ENCODE data around the gene PPP1R2.

Gene PPP1R2

GRCh38 chr3:195563317-195563716 lies 20.2 kb upstream of the PPP1R2 start:
- no peak for DNase-seq

- no peak for DNase-seq
Measured at GRCh38 chr3:195559723-195560409, 16.7 kb upstream of the PPP1R2 start.

GRCh38 chr3:195558602-195559001 lies 15.5 kb upstream of the PPP1R2 start:
- no peak for DNase-seq

- DNase-seq: no peak
Measured at GRCh38 chr3:195557322-195557721, 14.2 kb upstream of the PPP1R2 start.

- DNase-seq: no peak
Measured at GRCh38 chr3:195556390-195556789, 13.3 kb upstream of the PPP1R2 start.

GRCh38 chr3:195555110-195555509 lies 12.0 kb upstream of the PPP1R2 start:
- no peak for DNase-seq

GRCh38 chr3:195554458-195554857 lies 11.3 kb upstream of the PPP1R2 start:
- DNase-seq: no peak

GRCh38 chr3:195553268-195553667 lies 10.1 kb upstream of the PPP1R2 start:
- DNase-seq: no peak

GRCh38 chr3:195551381-195551978 lies 8.4 kb upstream of the PPP1R2 start:
- DNase-seq: no peak

- no peak for DNase-seq
Measured at GRCh38 chr3:195550723-195551122, 7.6 kb upstream of the PPP1R2 start.

- no peak for DNase-seq
Measured at GRCh38 chr3:195549931-195550519, 6.9 kb upstream of the PPP1R2 start.

GRCh38 chr3:195548987-195549386 lies 5.9 kb upstream of the PPP1R2 start:
- no peak for DNase-seq

GRCh38 chr3:195548501-195548900 lies 5.4 kb upstream of the PPP1R2 start:
- DNase-seq: no peak

- DNase-seq: no peak
Measured at GRCh38 chr3:195548006-195548405, 4.9 kb upstream of the PPP1R2 start.

GRCh38 chr3:195546130-195546560 lies 3.0 kb upstream of the PPP1R2 start:
- no peak for DNase-seq

GRCh38 chr3:195544634-195545033 lies 1.5 kb upstream of the PPP1R2 start:
- no peak for DNase-seq

GRCh38 chr3:195544230-195544536 lies 1.1 kb upstream of the PPP1R2 start:
- no peak for DNase-seq

GRCh38 chr3:195543500-195544229 lies 540 bp upstream of the PPP1R2 start:
- DNase-seq: no peak

GRCh38 chr3:195542316-195542697 lies 818 bp downstream of the PPP1R2 start:
- no peak for DNase-seq

- no peak for DNase-seq
Measured at GRCh38 chr3:195540511-195540910, 2.6 kb downstream of the PPP1R2 start.

- DNase-seq: no peak
Measured at GRCh38 chr3:195540027-195540426, 3.1 kb downstream of the PPP1R2 start.

GRCh38 chr3:195539479-195539878 lies 3.6 kb downstream of the PPP1R2 start:
- DNase-seq: no peak

- DNase-seq: no peak
Measured at GRCh38 chr3:195537995-195538394, 5.1 kb downstream of the PPP1R2 start.

GRCh38 chr3:195535293-195535692 lies 7.8 kb downstream of the PPP1R2 start:
- no peak for DNase-seq

Data from retina (tissue), 1 donor.